ENCODE results near the gene GLTP.
A peak's percentile ranks its signal among the peaks of the same experiment; 100 is the strongest.

Gene GLTP

DNA sequence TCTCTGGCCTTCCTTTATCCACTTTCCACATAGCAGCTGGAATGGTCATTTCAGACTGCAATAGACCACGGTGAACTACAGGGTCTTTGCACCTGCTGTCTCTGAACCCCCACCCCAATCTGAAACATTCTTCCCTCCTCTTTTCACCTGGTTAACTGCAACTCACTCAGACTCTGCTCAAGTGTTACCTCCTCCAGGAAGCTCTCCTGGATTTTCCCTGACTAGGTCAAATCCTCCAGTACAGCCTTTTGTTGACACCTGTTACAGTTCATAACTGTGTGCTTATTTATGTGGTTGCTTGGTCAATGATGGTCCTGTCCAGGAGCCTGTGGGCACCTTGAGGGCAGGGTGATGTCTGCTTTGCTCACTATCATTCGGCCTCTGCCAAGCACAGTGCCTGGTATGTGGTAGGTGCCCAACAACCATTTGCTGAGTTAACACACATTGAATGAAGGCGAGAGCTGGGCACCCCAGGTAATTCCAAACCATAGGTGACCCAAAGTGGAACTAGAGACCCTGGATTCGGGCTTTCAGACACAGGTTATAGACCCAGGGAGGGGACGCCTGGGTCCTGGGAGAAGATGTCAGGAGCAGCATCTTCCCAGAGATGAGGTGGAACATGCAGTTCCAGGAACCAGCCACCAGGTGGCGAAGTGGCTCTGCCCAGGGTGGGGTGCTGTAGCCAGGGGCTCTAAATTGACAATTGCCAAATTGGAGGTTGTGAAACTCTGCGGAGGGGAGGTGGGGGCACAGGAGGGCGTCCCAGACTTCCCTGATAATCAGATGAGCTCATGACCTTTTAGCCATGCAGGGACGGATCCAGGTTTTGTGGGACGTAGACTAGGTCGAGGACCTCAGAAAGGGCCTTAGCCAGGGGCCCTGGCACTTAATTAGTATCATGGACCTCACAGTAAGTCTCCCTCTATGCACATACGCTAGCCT is 75.2 kb downstream of the GLTP start:
- DNase-seq (ENCODE audit: low read depth in 2 of 2), result peak; percentile 64
- no peak overlapping the region for H3K4me3 ChIP-seq (replicated peaks in 1 of 2; ENCODE audit: low read depth in 2 of 2, low read length in 2 of 2)
- TF ChIP-seq, protein P1, sequence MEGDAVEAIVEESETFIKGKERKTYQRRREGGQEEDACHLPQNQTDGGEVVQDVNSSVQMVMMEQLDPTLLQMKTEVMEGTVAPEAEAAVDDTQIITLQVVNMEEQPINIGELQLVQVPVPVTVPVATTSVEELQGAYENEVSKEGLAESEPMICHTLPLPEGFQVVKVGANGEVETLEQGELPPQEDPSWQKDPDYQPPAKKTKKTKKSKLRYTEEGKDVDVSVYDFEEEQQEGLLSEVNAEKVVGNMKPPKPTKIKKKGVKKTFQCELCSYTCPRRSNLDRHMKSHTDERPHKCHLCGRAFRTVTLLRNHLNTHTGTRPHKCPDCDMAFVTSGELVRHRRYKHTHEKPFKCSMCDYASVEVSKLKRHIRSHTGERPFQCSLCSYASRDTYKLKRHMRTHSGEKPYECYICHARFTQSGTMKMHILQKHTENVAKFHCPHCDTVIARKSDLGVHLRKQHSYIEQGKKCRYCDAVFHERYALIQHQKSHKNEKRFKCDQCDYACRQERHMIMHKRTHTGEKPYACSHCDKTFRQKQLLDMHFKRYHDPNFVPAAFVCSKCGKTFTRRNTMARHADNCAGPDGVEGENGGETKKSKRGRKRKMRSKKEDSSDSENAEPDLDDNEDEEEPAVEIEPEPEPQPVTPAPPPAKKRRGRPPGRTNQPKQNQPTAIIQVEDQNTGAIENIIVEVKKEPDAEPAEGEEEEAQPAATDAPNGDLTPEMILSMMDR (IDR thresholded peaks at IDR 0.05; ENCODE audit: low read depth, low read length), result peak; percentile 99

DNA sequence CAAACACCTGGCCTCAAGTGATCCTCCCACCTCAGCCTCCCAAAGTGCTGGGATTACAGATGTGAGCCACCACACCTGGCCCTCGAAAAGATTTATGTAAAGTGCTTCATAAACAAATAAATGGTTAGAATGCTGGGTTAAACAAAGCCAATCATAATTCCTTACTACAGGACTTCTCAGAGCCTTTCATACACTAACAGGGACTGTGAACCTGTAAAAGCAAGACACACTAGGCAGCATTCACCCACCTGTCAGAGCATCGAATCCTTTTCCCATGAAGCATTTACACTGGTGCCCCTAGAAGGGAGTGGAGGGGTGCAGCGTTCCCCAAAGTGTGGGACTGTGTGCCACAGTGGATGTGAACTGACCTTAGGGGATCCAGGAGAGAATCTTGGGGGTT is 76.7 kb downstream of the GLTP start:
- TF ChIP-seq, protein P1 (IDR thresholded peaks at IDR 0.05; ENCODE audit: low read depth, low read length), result no peak
- no peak for DNase-seq (ENCODE audit: low read depth in 2 of 2)
- no peak overlapping the region for H3K4me3 ChIP-seq (replicated peaks in 1 of 2; ENCODE audit: low read depth in 2 of 2, low read length in 2 of 2)

DNA sequence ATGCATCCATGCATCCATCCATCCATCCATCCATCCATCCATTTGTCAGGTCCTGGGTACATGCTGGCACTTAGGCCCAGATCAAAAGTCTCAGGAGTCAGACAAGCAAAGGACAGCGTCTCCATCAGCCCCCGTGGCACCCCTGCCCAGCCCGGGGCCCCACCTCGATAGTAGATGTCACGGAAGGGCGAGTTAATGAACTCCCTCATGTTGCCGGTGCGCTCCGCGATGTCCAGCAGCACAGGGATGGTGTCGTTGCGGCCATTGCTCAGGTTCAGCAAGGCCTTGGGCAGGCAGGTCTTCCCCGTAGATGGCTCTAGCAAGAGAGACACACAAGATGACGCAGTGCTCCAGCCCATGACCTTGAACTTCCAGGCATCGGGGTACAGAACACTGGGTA is 77.5 kb downstream of the GLTP start:
- DNase-seq (ENCODE audit: low read depth in 2 of 2), result no peak
- TF ChIP-seq, protein P1 (IDR thresholded peaks at IDR 0.05; ENCODE audit: low read depth, low read length), result no peak
- H3K4me3 ChIP-seq (replicated peaks in 1 of 2; ENCODE audit: low read depth in 2 of 2, low read length in 2 of 2), result no peak overlapping the region
